ENCODE results near the gene LRRC8B. TPM values are rescaled to one million over a fixed set of nuclear protein-coding genes. Genes with fewer than 3 reads are reported as not detected.

Gene LRRC8B
- total and polyA plus RNA-seq, 2 of the 8 experiments (the other 6 are each of a cell fraction or from before 2014, with no cell fraction given), result 18.4 to 29.2 TPM

DNA sequence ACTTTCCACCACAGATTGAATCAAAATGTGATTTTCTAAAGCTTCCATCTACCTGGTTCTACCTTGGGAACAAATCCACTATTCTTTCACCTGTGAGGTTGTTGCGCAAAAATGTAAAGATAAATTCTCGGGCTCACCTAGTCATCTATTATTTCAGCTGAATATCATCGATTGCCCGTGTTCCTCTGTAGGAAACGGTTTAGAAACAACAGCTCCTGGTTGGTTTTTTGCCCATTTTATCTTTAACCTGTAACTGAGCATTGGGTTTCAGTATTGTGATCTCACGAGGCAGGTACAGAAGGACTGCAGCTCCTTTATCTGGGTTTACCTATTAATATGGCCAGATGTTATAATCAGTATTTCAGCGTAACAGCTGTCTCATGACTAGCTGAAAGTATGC lies 55.4 kb downstream of the LRRC8B start:
- Histone ChIP-seq H3K36me3 (ENCODE audit: control insufficient read depth in 2 of 4, insufficient read depth in 4 of 4, low read length in 3 of 4) (peaks cover 0 to 29% (median 15%) of the 10 kb centered on the region in 4 experiments), H2AK5ac (ENCODE audit: low read depth, low read length) (no peak overlapping the region), H3K4me1 (replicated peaks in 1 of 4; ENCODE audit: control insufficient read depth in 3 of 4, insufficient read depth in 4 of 4, low read length in 3 of 4) (no peaks in the 10 kb centered on the region), H3K9ac (replicated peaks in 1 of 4; ENCODE audit: extremely low read depth in 1 of 4, low read depth in 3 of 4, low read length in 3 of 4) (no peak overlapping the region), H4K91ac (replicated peaks; ENCODE audit: insufficient read length, low read length) (no peak overlapping the region), H3K4ac (replicated peaks; ENCODE audit: insufficient read length, low read depth, low read length) (no peak overlapping the region), H4K8ac (ENCODE audit: extremely low read depth, insufficient read depth, low read length) (no peak overlapping the region), H3K4me3 (ENCODE audit: extremely low read depth in 1 of 4, insufficient read depth in 2 of 4, low read depth in 3 of 4, low read length in 4 of 4) (no peak overlapping the region), H3K27me3 (replicated peaks in 1 of 4; ENCODE audit: control insufficient read depth in 3 of 4, extremely low read depth in 1 of 4, insufficient read depth in 3 of 4, low read length in 3 of 4) (no peaks in the 10 kb centered on the region; a peak in 1 of 7 replicates), H3K79me2 (ENCODE audit: control insufficient read depth in 1 of 2, insufficient read depth in 2 of 2, low read length in 2 of 2) (no peaks in the 10 kb centered on the region), H3K4me2 (ENCODE audit: insufficient read depth in 1 of 2, low read depth in 2 of 2, low read length in 2 of 2) (no peak overlapping the region), H2BK120ac (replicated peaks; ENCODE audit: low read depth, low read length) (no peak overlapping the region), H3K23ac (ENCODE audit: insufficient read length) (no peak overlapping the region), H2BK15ac (ENCODE audit: low read length) (no peak overlapping the region), H2AFZ (ENCODE audit: low read length) (no peak overlapping the region), H4K5ac (ENCODE audit: insufficient read length, low read depth, low read length) (no peak overlapping the region), H3K23me2 (ENCODE audit: low read depth, low read length) (no peaks in the 10 kb centered on the region), H2BK20ac (ENCODE audit: low read length) (no peak overlapping the region), H3K14ac (ENCODE audit: insufficient read length) (no peak overlapping the region), H3K18ac (ENCODE audit: extremely low read depth, low read length) (no peak overlapping the region), H3K9me3 (ENCODE audit: insufficient read depth in 2 of 2, low read depth in 1 of 2, low read length in 1 of 2) (no peaks in the 10 kb centered on the region), H2BK12ac (ENCODE audit: low read depth, low read length) (no peak overlapping the region), H3K56ac (replicated peaks; ENCODE audit: insufficient read length, low read depth, low read length) (no peak overlapping the region), H3K79me1 (ENCODE audit: low read depth, low read length) (no peaks in the 10 kb centered on the region), H3K27ac (ENCODE audit: low read depth, low read length) (no peak overlapping the region), H4K20me1 (replicated peaks in 1 of 2; ENCODE audit: control insufficient read depth in 1 of 2, insufficient read depth in 2 of 2, low read length in 2 of 2) (peaks cover 1 to 2% of the 10 kb centered on the region in 2 experiments), H2BK5ac (ENCODE audit: low read depth, low read length) (no peak overlapping the region)
- FAIRE-seq (no peak), DNase-seq (ENCODE audit: low read depth in 1 of 2, low spot score in 2 of 2) (no peak)
- ChIA-PET POLR2A (ENCODE audit: partially characterized antibody) (interaction anchor here (1.2 kb wide), 1 partner anchor 12 kb away, joined by 3 read pairs; no protein-coding TSS in a partner anchor), CTCF (ENCODE audit: partially characterized antibody) (interaction anchor here (0.8 to 2.3 kb wide), 6 partner anchors 11 to 183 kb away, joined by 3 to 10 read pairs (median 3); no protein-coding TSS in a partner anchor)
- WGBS, 2 experiments (ENCODE audit: extremely low coverage in 1 of 2, insufficient coverage in 1 of 2, insufficient read length in 1 of 2, insufficient replicate concordance in 2 of 2, low coverage in 1 of 2, low lambda C conversion rate in 2 of 2, missing lambda C conversion rate in 1 of 2), result 92% methylated on average over 7 of the region's 7 CpGs; no CpG with 5 or more reads in 1 of the 2 experiments
- no peak for TF ChIP-seq TBP (IDR thresholded peaks at IDR 0.05; ENCODE audit: low read depth, low read length)
- TF ChIP-seq SP2 (IDR thresholded peaks at IDR 0.05; ENCODE audit: low read length), result no peak
- TF ChIP-seq SRF (IDR thresholded peaks at IDR 0.05; ENCODE audit: low read depth, low read length), result no peak
- no peak for TF ChIP-seq BCL11A (IDR thresholded peaks at IDR 0.05; ENCODE audit: low read depth in 2 of 2, low read length in 2 of 2)
- no peak for TF ChIP-seq NANOG (IDR thresholded peaks at IDR 0.05; ENCODE audit: insufficient read depth, low read depth, low read length, poor library complexity, severe bottlenecking)
- no peak for TF ChIP-seq SIRT6 (IDR thresholded peaks at IDR 0.05; ENCODE audit: low read length)
- TF ChIP-seq TAF7 (optimal IDR thresholded peaks at IDR 0.05; ENCODE audit: borderline replicate concordance, low read depth, low read length), result no peak
- TF ChIP-seq RAD21 (IDR thresholded peaks at IDR 0.05 in 1 of 2, conservative IDR thresholded peaks at IDR 0.05 in 1 of 2; ENCODE audit: low read depth in 2 of 2, low read length in 2 of 2), result no peak
- TF ChIP-seq YY1 (IDR thresholded peaks at IDR 0.05; ENCODE audit: low read depth, low read length), result no peak
- TF ChIP-seq MAFK (IDR thresholded peaks at IDR 0.05; ENCODE audit: low read depth, low read length), result no peak
- TF ChIP-seq HDAC2 (IDR thresholded peaks at IDR 0.05; ENCODE audit: borderline replicate concordance in 1 of 2, low read depth in 2 of 2, low read length in 2 of 2), result no peak
- TF ChIP-seq SIN3A (conservative IDR thresholded peaks at IDR 0.05 in 1 of 2, IDR thresholded peaks at IDR 0.05 in 1 of 2; ENCODE audit: low read depth in 1 of 2, low read length in 2 of 2), result no peak

All from H1 (cell line).